OCI-LY3 (cell line): Measurements from ENCODE around the gene OSBPL9.

Source experiments
- H2AFZ ChIP-seq: fragments of 200-600, 300-600 bp; shearing (Covaris generic); 2 replicates; pipeline ENCODE4 v1.6.0; 2014; ENCODE audit warnings: antibody characterized with exemption, low read depth, low read length
- H3K27ac ChIP-seq: fragments of 200-600, 300-600 bp; sonication (generic); 2 replicates; pipeline ENCODE4 v1.5.1; 2014; ENCODE audit warnings: mild to moderate bottlenecking, low read length, moderate library complexity, mixed read lengths
- H3K27me3 ChIP-seq: fragments of 200-600, 300-600 bp; sonication (generic); 2 replicates; pipeline ENCODE4 v1.6.1; 2014; ENCODE audit warnings: low read depth, low read length, mixed read lengths
- H3K36me3 ChIP-seq: fragments of 200-600, 300-600 bp; sonication (generic); replicated peaks from 2 replicates; pipeline ENCODE3; 2014; ENCODE audit warnings: low read depth, low read length, mixed read lengths
- H3K4me1 ChIP-seq: fragments of 300-600, 200-600 bp; sonication (generic); 2 replicates; pipeline ENCODE4 v1.6.1; 2014; ENCODE audit warnings: low read length, mixed read lengths
- H3K4me2 ChIP-seq: fragments of 200-600, 300-600 bp; sonication (generic); 2 replicates; pipeline ENCODE4 v1.6.1; 2014; ENCODE audit warnings: low read length, mixed read lengths
- H3K4me3 ChIP-seq: fragments of 300-600, 200-600 bp; sonication (generic); 2 replicates; pipeline ENCODE4 v1.5.1; 2014; ENCODE audit warnings: antibody characterized with exemption, mild to moderate bottlenecking, low read length, moderate library complexity
- H3K79me2 ChIP-seq: fragments of 300-600, 200-600 bp; shearing (Covaris generic); 2 replicates; pipeline ENCODE4 v1.6.1; 2014; ENCODE audit warnings: mild to moderate bottlenecking, low read length, mixed read lengths
- H3K9ac ChIP-seq: fragments of 300-600, 200-600 bp; shearing (Covaris generic); 2 replicates; pipeline ENCODE4 v1.6.0; 2014; ENCODE audit warnings: mild to moderate bottlenecking, low read length, moderate library complexity
- H3K9me3 ChIP-seq: fragments of 200-600, 300-600 bp; shearing (Covaris generic); 2 replicates; pipeline ENCODE4 v1.6.1; 2014; ENCODE audit warnings: low read length, mixed read lengths; ENCODE audit not compliant: insufficient read depth
- H4K20me1 ChIP-seq: fragments of 200-600, 300-600 bp; sonication (generic); 2 replicates; pipeline ENCODE4 v1.6.1; 2016; ENCODE audit warnings: low read length, mixed read lengths; ENCODE audit not compliant: insufficient read depth
- CTCF ChIP-seq: fragments of 200-600, 300-600 bp; sonication (generic); IDR thresholded peaks from 2 replicates; pipeline ENCODE4 v1.5.1; 2014; ENCODE audit warnings: antibody characterized with exemption, low read length, low read depth
- EZH2phosphoT487 ChIP-seq: fragments of 200-600 bp; shearing (Covaris generic); IDR thresholded peaks from 2 replicates; pipeline ENCODE4 v1.6.1; 2018; ENCODE audit warnings: antibody characterized with exemption, mixed run types, low read depth

Gene OSBPL9

GRCh38 chr1:51669816-51670215, 52.9 kb downstream of the OSBPL9 start:
- Histone ChIP-seq H3K4me1 (no peaks in the 10 kb centered on the region), H2AFZ (no peak overlapping the region), H3K4me2 (no peak overlapping the region), H3K79me2 (no peaks in the 10 kb centered on the region), H4K20me1 (no peaks in the 10 kb centered on the region), H3K27ac (no peak overlapping the region), H3K9ac (no peak overlapping the region), H3K9me3 (no peaks in the 10 kb centered on the region), H3K4me3 (no peak overlapping the region), H3K27me3 (no peaks in the 10 kb centered on the region), H3K36me3 (no peaks in the 10 kb centered on the region)
- TF ChIP-seq CTCF (no peak), EZH2phosphoT487 (no peak)

- Histone ChIP-seq H3K9me3 (no peaks in the 10 kb centered on the region), H4K20me1 (no peaks in the 10 kb centered on the region), H3K79me2 (no peaks in the 10 kb centered on the region), H3K4me2 (no peak overlapping the region), H3K27ac (no peak overlapping the region), H3K4me3 (no peak overlapping the region), H3K27me3 (no peaks in the 10 kb centered on the region), H3K4me1 (no peaks in the 10 kb centered on the region), H3K9ac (no peak overlapping the region), H2AFZ (no peak overlapping the region), H3K36me3 (no peaks in the 10 kb centered on the region)
- TF ChIP-seq CTCF (no peak), EZH2phosphoT487 (no peak)
Measured at GRCh38 chr1:51671527-51672325, 54.8 kb downstream of the OSBPL9 start.

GRCh38 chr1:51673279-51673678, 56.4 kb downstream of the OSBPL9 start:
- H3K4me2 ChIP-seq, result no peak overlapping the region
- no peak overlapping the region for H3K27ac ChIP-seq
- no peak for TF ChIP-seq CTCF
- TF ChIP-seq EZH2phosphoT487, result no peak
- H3K9me3 ChIP-seq, result no peaks in the 10 kb centered on the region
- H3K36me3 ChIP-seq, result no peaks in the 10 kb centered on the region
- no peak overlapping the region for H3K9ac ChIP-seq
- H3K27me3 ChIP-seq, result no peaks in the 10 kb centered on the region
- no peaks in the 10 kb centered on the region for H4K20me1 ChIP-seq
- peaks cover 5% of the 10 kb centered on the region for H3K4me1 ChIP-seq
- no peak overlapping the region for H2AFZ ChIP-seq
- H3K79me2 ChIP-seq, result no peaks in the 10 kb centered on the region
- no peak overlapping the region for H3K4me3 ChIP-seq

GRCh38 chr1:51675177-51675780, 58.4 kb downstream of the OSBPL9 start:
- no peak overlapping the region for H2AFZ ChIP-seq
- no peaks in the 10 kb centered on the region for H3K36me3 ChIP-seq
- no peaks in the 10 kb centered on the region for H3K79me2 ChIP-seq
- no peak for TF ChIP-seq CTCF
- TF ChIP-seq EZH2phosphoT487, result no peak
- no peak overlapping the region for H3K9ac ChIP-seq
- H3K9me3 ChIP-seq, result no peaks in the 10 kb centered on the region
- no peak overlapping the region for H3K27ac ChIP-seq
- no peak overlapping the region for H3K4me2 ChIP-seq
- no peaks in the 10 kb centered on the region for H4K20me1 ChIP-seq
- H3K4me1 ChIP-seq, result peaks cover 9% of the 10 kb centered on the region
- H3K27me3 ChIP-seq, result no peaks in the 10 kb centered on the region
- H3K4me3 ChIP-seq, result no peak overlapping the region
